Measurements from ENCODE around the gene FIBCD1. TPM values are rescaled to one million over a fixed set of nuclear protein-coding genes. Genes with fewer than 3 reads are reported as not detected.
A peak's percentile ranks its signal among the peaks of the same experiment; 100 is the strongest.
"Not testable (repeated sequence)": the region's sequence is repeated elsewhere in the genome, so short reads cannot be mapped to it uniquely, and the experiment has no call there.

The FIBCD1 gene
- total RNA-seq, 1 experiment from 2014 or later = 14.6 TPM

- DNase-seq (ENCODE audit: extremely low read depth, low read depth) = no peak
Measured at GRCh38 chr9:130974697-130975096, 35.6 kb upstream of the FIBCD1 start.

DNA sequence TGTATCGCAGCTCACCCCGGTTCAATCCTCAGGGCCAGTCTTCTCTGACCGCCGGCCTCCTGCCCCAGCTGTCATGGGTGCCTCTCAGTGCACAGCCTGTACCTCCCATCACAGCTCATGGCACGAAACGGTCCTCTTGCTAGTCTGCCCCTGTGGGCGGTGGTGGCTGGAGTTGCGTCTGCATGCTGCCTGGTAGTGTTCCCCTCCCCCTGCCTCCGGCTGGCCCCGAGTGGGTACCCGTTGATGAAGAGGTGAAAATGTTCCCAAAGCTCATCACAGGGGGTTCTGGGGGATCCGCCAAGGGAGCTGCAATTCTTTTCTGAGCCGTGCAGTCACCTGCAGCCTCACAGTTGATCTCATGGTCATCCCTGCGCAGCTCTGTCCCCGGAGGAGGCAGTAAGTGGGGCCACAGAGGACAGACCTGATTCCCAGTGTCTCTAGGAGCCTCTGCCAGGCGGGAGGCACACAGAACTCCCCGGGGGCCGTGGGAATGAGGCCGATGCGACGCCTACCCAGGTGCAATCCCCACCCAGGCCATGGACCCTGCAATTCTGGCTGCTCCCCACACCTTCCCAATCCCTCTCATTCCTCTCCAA is 34.7 kb upstream of the FIBCD1 start:
- DNase-seq (ENCODE audit: extremely low read depth, low read depth) = no peak

- DNase-seq (ENCODE audit: extremely low read depth, low read depth) = no peak
Measured at GRCh38 chr9:130972957-130973685, 34.1 kb upstream of the FIBCD1 start.

DNA sequence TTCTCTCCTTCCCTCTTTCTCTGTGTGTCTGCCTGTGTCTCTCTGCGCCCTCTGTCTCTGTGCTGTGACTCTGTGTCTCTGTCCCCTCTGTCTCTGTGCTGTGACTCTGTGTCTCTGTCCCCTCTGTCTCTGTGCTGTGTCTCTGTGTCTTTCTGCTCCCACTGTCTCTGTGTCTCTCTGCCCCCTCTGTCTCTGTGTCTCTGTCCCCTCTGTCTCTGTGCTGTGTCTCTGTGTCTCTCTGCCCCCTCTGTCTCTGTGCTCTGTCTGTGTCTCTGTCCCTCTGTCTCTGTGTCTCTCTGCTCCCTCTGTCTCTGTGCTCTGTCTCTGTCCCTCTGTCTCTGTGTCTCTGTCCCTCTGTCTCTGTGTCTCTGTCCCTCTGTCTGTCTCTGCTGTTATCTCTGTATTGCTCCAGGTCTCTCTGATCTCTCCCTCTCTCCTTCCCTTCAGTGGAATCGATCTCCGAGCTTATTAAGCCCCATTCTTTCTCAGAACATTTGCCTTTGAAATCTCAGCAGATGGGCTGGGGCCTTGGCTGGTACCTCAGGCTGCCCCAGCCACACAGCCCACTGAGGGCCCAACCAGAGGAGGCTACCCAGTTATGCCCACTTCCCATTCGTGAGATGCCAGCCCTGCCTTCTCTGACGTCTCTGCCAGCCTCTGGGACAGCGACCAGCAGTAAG is 33.4 kb upstream of the FIBCD1 start:
- no peak for DNase-seq (ENCODE audit: extremely low read depth, low read depth)

DNA sequence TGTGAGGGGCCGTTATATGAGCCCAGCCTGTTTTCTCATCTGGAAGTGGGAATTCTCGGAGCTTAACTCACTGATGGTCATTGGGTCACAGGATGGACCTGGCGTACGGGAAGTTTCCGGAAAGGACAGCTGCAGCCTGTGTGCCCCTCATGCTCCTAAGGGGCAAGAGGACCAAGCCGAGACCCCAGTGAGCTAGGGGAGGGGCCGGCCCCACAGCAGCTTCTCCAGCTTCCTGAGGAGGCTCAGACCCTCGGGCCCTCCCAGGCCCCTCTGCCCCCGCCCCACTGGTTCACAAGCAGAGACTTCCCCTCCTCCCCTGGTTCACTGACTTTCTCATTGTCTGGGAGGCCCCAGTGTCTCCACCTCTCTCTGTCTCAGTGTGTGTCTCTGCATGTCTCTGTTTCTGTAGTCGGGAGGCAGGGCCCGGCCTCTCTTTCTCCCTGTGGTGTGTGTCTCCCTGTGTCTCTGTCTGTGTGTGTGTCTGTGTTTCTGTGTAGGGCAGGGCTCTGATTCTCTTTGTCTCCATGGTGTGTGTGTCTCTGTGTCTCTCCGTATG is 32.3 kb upstream of the FIBCD1 start:
- no peak for DNase-seq (ENCODE audit: extremely low read depth, low read depth)

- DNase-seq (ENCODE audit: extremely low read depth, low read depth) = no peak
Measured at GRCh38 chr9:130970855-130971254, 31.8 kb upstream of the FIBCD1 start.

DNA sequence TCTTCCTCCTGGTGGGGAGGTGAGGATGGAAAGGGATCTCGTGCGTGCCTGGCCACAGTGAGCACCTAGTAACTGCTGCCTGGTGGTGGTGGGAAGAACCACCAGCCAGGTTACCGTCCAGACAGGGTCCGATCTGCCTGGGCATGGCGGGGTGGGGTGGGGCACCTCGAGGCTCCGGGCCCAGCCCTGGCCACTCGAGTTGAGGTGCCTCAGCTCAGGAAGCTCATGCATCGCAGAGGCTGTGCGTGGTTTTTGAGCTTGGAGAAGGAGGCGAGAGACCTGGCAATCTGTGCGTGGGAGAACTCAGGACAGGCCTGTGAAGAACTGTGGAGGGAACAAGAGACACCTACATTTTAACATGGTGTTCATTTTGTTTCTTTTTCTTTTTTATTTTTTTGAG is 31.0 kb upstream of the FIBCD1 start:
- no peak for DNase-seq (ENCODE audit: extremely low read depth, low read depth)

GRCh38 chr9:130965680-130966079 is 26.6 kb upstream of the FIBCD1 start:
- DNase-seq (ENCODE audit: extremely low read depth, low read depth) = no peak

DNA sequence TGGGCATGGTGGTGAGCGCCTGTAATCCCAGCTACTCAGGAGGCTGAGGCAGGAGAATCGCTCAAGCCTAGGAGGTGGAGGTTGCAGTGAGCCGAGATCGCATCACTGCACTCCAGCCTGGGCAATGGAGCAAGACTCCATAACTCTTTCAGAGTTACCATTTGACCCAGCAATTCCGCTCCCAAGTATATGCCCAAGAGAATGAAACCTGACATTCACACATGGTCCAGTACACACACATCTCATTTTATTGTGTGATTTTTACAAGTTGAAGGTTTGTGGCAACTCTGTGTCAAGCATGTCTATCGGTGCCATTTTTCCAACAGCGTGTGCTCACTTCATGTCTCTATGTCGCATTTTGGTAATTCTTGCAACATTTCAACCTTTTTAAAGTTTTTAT is 24.9 kb upstream of the FIBCD1 start:
- DNase-seq (ENCODE audit: extremely low read depth, low read depth) = no peak

DNA sequence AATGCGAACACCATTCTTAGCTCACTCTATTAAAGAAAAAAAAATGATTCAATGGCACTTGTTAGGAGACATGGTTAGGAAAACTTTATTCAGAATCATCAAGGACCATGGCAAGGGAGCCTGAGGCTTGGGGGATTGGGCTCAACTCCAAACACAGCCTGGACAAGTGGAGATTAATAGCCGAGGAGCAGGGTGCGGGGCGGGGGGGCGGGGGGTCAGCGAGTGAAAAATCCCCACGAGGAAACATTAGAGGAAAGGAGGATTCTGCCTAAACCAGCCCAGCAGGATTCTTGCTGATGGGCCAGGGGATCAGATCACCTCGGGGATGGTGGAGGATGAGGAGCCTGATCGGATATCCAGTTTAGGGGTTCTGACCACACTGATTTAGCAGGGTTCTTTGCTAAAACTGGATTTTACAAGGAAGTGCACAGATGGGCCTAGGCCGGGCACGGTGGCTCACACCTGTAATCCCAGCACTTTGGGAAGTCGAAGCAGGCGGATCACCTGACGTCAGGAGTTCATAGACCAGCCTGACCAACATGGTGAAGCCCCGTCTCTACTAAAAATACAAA is 24.4 kb upstream of the FIBCD1 start:
- DNase-seq (ENCODE audit: extremely low read depth, low read depth) = no peak

- DNase-seq (ENCODE audit: extremely low read depth, low read depth) = peak; percentile 38
Measured at GRCh38 chr9:130962418-130963316, 23.6 kb upstream of the FIBCD1 start.

DNA sequence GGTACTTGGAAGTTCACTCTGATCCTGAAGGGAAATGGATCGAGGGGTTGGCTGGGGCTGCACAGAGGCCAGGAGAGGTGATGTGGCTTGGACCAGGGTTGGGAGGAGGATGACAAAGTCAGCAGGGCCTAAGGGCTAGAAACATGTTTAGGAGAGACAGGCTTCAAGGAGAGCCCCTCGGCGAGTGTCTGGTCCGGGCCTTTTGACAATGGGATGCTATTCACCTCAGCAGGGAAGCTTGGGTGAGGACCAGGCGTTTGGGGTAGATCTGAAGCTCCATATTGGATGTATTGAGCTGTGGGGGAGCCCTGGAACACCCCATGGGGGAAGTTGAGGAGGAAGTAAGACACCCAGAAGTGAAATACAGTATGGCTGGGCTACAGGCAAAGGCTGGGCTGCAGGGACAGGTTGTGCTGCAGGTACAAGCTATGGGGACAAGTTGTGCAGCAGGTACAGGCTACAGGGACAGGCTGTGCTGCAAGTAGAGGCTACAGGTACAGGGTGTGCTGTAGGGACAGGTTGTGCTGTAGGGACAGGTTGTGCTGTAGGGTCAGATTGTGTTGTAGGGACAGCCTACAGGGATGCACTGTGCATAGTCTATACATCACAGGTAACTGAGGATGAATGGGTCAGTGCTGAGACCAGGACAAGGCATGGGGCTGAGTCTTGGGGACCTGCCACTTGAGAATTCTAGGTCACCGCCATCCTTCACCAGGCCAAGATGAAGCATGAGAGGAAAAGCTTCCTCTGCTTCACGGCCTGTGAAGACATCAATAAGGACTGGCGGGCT is 22.7 kb upstream of the FIBCD1 start:
- no peak for DNase-seq (ENCODE audit: extremely low read depth, low read depth)

GRCh38 chr9:130960522-130961378 is 21.7 kb upstream of the FIBCD1 start:
- DNase-seq (ENCODE audit: extremely low read depth, low read depth) = no peak

DNA sequence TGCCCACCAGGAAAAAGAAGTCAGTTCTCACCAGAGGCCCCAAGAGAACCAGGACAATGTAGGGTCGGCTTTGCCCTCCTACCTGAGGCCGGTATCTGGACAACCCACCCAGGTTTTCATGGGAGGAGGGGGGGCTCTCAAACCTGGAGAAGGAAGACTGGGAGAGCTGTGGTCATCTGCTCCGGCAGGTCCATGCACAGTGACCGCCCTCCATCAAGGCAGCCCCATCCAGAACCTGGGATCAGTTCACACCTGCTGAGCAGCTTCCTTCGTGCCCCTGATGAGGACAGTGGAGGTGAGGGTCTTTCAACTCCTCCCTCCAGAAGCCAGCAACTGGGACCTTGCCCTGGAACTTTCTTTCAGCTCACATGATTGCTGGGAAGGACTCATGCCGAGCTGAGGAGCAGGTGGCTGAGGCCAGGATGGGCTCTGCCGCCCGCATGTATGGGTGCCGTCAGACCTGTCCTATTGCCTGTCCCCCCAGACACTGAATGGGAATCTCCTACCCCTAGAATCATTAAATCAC is 20.8 kb upstream of the FIBCD1 start:
- DNase-seq (ENCODE audit: extremely low read depth, low read depth) = no peak

DNA sequence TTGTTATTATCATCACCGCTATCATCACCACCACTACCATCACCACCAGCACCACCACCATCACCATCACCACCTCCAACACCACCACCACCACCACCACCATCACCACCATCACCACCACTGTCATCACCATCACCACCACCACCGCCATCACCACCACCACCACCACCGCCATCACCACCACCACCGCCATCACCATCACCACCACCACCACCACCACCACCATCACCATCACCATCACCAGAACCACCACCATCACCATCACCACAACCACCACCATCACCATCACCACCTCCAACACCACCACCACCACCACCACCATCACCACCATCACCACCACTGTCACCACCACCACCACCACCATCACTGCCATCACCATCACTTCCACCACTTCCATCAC is 19.5 kb upstream of the FIBCD1 start:
- DNase-seq (ENCODE audit: extremely low read depth, low read depth) = not testable (repeated sequence)

GRCh38 chr9:130957451-130958203 is 18.6 kb upstream of the FIBCD1 start:
- no peak for DNase-seq (ENCODE audit: extremely low read depth, low read depth)

- no peak for DNase-seq (ENCODE audit: extremely low read depth, low read depth)
Measured at GRCh38 chr9:130956636-130957450, 17.8 kb upstream of the FIBCD1 start.

All from NCI-H460 (cell line).